HepG2 (cell line): ENCODE measurements around the gene GRK3. TPM values are rescaled to one million over a fixed set of nuclear protein-coding genes. Genes with fewer than 3 reads are reported as not detected.

Source experiments
- ATAC-seq: fragments of 200-7000 bp; cut with Tn5 transposase; 3 replicates; pipeline ENCODE4 v1.9.1; 2020; ENCODE audit warnings: mild to moderate bottlenecking, moderate library complexity
- BruUV-seq: library from RNA; stranded (reverse); fragments of 400-500 nt; replicated peaks from 2 replicates; lab custom pipeline; 2021; lab: Mats Ljungman, UMichigan
- CTCF ChIA-PET: fragments of 300-600 bp; formaldehyde crosslinking; extraction: SDS; loops from one replicate; lab custom pipeline; 2021; ENCODE audit warnings: low total read pairs, inconsistent platforms, low intra/inter-chr PET ratio; lab: Yijun Ruan, JAX
- POLR2A ChIA-PET: fragments of 350-600 bp; sonication (Branson Sonifier 250); formaldehyde crosslinking; loops from one replicate; lab custom pipeline; 2020; ENCODE audit warnings: antibody characterized with exemption, inconsistent platforms; lab: Yijun Ruan, JAX
- DNase-seq: peaks from one replicate; pipeline ENCODE4 v3.0.0-alpha.2; 2015; ENCODE audit warnings: low spot score
- FAIRE-seq: peaks from 3 replicates; lab custom pipeline; 2011; peaks lifted over from hg19 to GRCh38; lab: Jason Lieb, UNC
- H2AFZ ChIP-seq: one replicate; pipeline ENCODE4 v1.6.1; 2011; ENCODE audit warnings: low read length, inconsistent platforms
- H3K27ac ChIP-seq: fragments of 300-600 bp; 3 replicates; pipeline ENCODE4 v1.8.0; 2011; ENCODE audit warnings: mixed run types, mild to moderate bottlenecking, mixed read lengths, low read length, inconsistent platforms; ENCODE audit not compliant: insufficient read depth; ENCODE audit errors: extremely low read length
- H3K27me3 ChIP-seq, 2 experiments: fragments of 200-600 bp in 1 of 2; 2 replicates in 1 of 2; 3 replicates in 1 of 2; pipeline versions ENCODE4 v1.6.0 to v1.8.0; 2011; ENCODE audit warnings: low read length in 2 of 2, mild to moderate bottlenecking in 2 of 2, moderate library complexity in 2 of 2, inconsistent platforms in 1 of 2; ENCODE audit not compliant: insufficient read depth in 2 of 2, control insufficient read depth in 1 of 2
- H3K36me3 ChIP-seq, 2 experiments: fragments of 200-600 bp in 1 of 2; replicated peaks in 1 of 2; 2 replicates in 1 of 2; 3 replicates in 1 of 2; pipeline versions ENCODE4 v1.5.1 to v1.8.0; 2011; ENCODE audit warnings: low read length in 2 of 2, inconsistent platforms in 1 of 2; ENCODE audit not compliant: insufficient read depth in 2 of 2, control insufficient read depth in 1 of 2
- H3K4me1 ChIP-seq: 2 replicates; pipeline ENCODE4 v1.5.1; 2012; ENCODE audit warnings: low read length, inconsistent platforms; ENCODE audit not compliant: insufficient read depth
- H3K4me2 ChIP-seq: 2 replicates; pipeline ENCODE4 v1.6.0; 2011; ENCODE audit warnings: low read depth, low read length, inconsistent platforms
- H3K4me3 ChIP-seq, 3 experiments: fragments of 200-600 bp in 1 of 3; sonication (generic), shearing (Covaris generic) in 1 of 3; replicated peaks in 1 of 3; 2 replicates each; pipeline ENCODE4 v1.5.1; 2011 to 2016; ENCODE audit warnings: low read length in 3 of 3, inconsistent platforms in 2 of 3, low read depth in 2 of 3, mild to moderate bottlenecking in 2 of 3, control low read depth in 1 of 3, mixed read lengths in 1 of 3; ENCODE audit not compliant: insufficient read depth in 1 of 3
- H3K79me2 ChIP-seq: one replicate; pipeline ENCODE4 v1.6.1; 2011; ENCODE audit warnings: low read length, inconsistent platforms; ENCODE audit not compliant: insufficient read depth
- H3K9ac ChIP-seq: 2 replicates; pipeline ENCODE4 v1.6.0; 2011; ENCODE audit warnings: mild to moderate bottlenecking, low read depth, low read length, inconsistent platforms; ENCODE audit not compliant: insufficient read depth
- H3K9me3 ChIP-seq: 2 replicates; pipeline ENCODE4 v1.5.1; 2012; ENCODE audit warnings: mild to moderate bottlenecking, low read length
- H4K20me1 ChIP-seq: 2 replicates; pipeline ENCODE4 v1.6.0; 2011; ENCODE audit warnings: inconsistent platforms, mild to moderate bottlenecking, low read length, moderate library complexity; ENCODE audit not compliant: insufficient read depth
- CBX1 ChIP-seq: IDR thresholded peaks from one replicate; pipeline ENCODE4 v1.6.1; 2016; ENCODE audit warnings: antibody characterized with exemption, low read depth
- GLMP ChIP-seq: sonication (generic); formaldehyde crosslinking; IDR thresholded peaks from 2 replicates; pipeline ENCODE4 v1.9.0; 2021; ENCODE audit warnings: missing genetic modification reagents, mild to moderate bottlenecking, borderline replicate concordance
- MAFF ChIP-seq: IDR thresholded peaks from 2 replicates; pipeline ENCODE4 v1.6.1; 2011; ENCODE audit warnings: low read depth, low read length, improper control_type of control experiment
- MAFK ChIP-seq, 2 experiments: IDR thresholded peaks in 1 of 2; conservative IDR thresholded peaks in 1 of 2; 2 replicates each; pipeline ENCODE4 v1.6.1; 2011; ENCODE audit warnings: improper control_type of control experiment in 2 of 2, low read length in 2 of 2
- WGBS: methylation state at CpG from one replicate; pipeline ENCODE4 v1.1.6; 2017; ENCODE audit warnings: low lambda C conversion rate; 5-methylcytosine and 5-hydroxymethylcytosine counted together
- in situ Hi-C: cut with HindIII; loops from 2 replicates; pipeline ENCODE4 v1.10.0; 2017; ENCODE audit warnings: low pct_unique_long_range_greater_than_20kb; ENCODE audit not compliant: extremely low pct_ligation_motif_present
- intact Hi-C: fragments of 100-400 bp; cut with micrococcal nuclease; formaldehyde crosslinking; loops from one replicate; pipeline ENCODE4 v1.10.0; 2022; ENCODE audit not compliant: unreplicated experiment
- polyA plus RNA-seq, 8 experiments: library from polyadenylated mRNA; depleted of rRNA in 3 of 8; stranded (reverse) in 7 of 8; unstranded in 1 of 8; fragments of >200 nt; fragmentation: Illumina TruSeq in 4 of 8; extraction: Trizol in 4 of 8; gene quantifications; 2 replicates each; pipeline versions ENCODE4 v1.2.1 to v1.2.3, GENCODE V29; 2011 to 2016; ENCODE audit warnings: low read depth in 4 of 8, missing spikeins in 1 of 8, mixed read lengths in 1 of 8; ENCODE audit not compliant: insufficient read depth in 1 of 8
- total RNA-seq, 5 experiments: library from RNA; depleted of rRNA; stranded (reverse); fragments of >200 nt; fragmentation: Illumina TruSeq; extraction: Trizol; gene quantifications; 2 replicates each; pipeline ENCODE4 v1.2.3, GENCODE V29; 2016; ENCODE audit warnings: low read depth in 1 of 5
- TF ChIP-seq, protein P1 (sequence below): sonication (generic); formaldehyde crosslinking; IDR thresholded peaks from 2 replicates; pipeline ENCODE4 v1.4.0; 2020; ENCODE audit warnings: missing genetic modification reagents

Gene GRK3
- total and polyA plus RNA-seq, 2 of the 13 experiments (the other 11 are each of a cell fraction or from before 2014, with no cell fraction given), result 8.5 to 16.7 TPM

GRCh38 chr22:25573841-25574240, 9.4 kb downstream of the GRK3 start:
- Histone ChIP-seq H3K4me1 (peaks cover 9% of the 10 kb centered on the region), H3K79me2 (peaks cover 18% of the 10 kb centered on the region), H3K9me3 (no peaks in the 10 kb centered on the region), H4K20me1 (no peaks in the 10 kb centered on the region), H3K4me2 (no peak overlapping the region), H3K4me3 (no peak overlapping the region), H3K27me3 (no peaks in the 10 kb centered on the region), H3K9ac (no peak overlapping the region), H2AFZ (no peak overlapping the region), H3K27ac (no peak overlapping the region), H3K36me3 (peaks cover 0 to 3% of the 10 kb centered on the region in 2 experiments; a peak in 1 of 5 replicates)
- WGBS, result 96% methylated on average over 5 of the region's 5 CpGs
- ChIA-PET CTCF (no interaction called here), POLR2A (no interaction called here)
- no peak for DNase-seq
- intact Hi-C loops (no loop called here), in situ Hi-C loops (no loop called here)
- no peak for ATAC-seq
- FAIRE-seq, result no peak
- TF ChIP-seq GLMP (CRISPR knock-in tag) (no peak), MAFK (conservative IDR thresholded peaks at IDR 0.05 in 1 of 2, IDR thresholded peaks at IDR 0.05 in 1 of 2; ENCODE audit: low read length in 2 of 2) (peak; percentile 64 to 72), CBX1 (no peak), MAFF (peak; percentile 66)
- TF ChIP-seq, protein P1, sequence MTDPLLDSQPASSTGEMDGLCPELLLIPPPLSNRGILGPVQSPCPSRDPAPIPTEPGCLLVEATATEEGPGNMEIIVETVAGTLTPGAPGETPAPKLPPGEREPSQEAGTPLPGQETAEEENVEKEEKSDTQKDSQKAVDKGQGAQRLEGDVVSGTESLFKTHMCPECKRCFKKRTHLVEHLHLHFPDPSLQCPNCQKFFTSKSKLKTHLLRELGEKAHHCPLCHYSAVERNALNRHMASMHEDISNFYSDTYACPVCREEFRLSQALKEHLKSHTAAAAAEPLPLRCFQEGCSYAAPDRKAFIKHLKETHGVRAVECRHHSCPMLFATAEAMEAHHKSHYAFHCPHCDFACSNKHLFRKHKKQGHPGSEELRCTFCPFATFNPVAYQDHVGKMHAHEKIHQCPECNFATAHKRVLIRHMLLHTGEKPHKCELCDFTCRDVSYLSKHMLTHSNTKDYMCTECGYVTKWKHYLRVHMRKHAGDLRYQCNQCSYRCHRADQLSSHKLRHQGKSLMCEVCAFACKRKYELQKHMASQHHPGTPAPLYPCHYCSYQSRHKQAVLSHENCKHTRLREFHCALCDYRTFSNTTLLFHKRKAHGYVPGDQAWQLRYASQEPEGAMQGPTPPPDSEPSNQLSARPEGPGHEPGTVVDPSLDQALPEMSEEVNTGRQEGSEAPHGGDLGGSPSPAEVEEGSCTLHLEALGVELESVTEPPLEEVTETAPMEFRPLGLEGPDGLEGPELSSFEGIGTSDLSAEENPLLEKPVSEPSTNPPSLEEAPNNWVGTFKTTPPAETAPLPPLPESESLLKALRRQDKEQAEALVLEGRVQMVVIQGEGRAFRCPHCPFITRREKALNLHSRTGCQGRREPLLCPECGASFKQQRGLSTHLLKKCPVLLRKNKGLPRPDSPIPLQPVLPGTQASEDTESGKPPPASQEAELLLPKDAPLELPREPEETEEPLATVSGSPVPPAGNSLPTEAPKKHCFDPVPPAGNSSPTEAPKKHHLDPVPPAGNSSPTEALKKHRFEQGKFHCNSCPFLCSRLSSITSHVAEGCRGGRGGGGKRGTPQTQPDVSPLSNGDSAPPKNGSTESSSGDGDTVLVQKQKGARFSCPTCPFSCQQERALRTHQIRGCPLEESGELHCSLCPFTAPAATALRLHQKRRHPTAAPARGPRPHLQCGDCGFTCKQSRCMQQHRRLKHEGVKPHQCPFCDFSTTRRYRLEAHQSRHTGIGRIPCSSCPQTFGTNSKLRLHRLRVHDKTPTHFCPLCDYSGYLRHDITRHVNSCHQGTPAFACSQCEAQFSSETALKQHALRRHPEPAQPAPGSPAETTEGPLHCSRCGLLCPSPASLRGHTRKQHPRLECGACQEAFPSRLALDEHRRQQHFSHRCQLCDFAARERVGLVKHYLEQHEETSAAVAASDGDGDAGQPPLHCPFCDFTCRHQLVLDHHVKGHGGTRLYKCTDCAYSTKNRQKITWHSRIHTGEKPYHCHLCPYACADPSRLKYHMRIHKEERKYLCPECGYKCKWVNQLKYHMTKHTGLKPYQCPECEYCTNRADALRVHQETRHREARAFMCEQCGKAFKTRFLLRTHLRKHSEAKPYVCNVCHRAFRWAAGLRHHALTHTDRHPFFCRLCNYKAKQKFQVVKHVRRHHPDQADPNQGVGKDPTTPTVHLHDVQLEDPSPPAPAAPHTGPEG (CRISPR knock-in tag), result no peak
- BruUV-seq, result no TSS peak
